Ovary (tissue), 3 donors: ENCODE data around the gene ARHGAP8.

Experiments used
- CTCF ChIP-seq, 3 donors: fragments of 450-650 bp in 2 of 3; fragments of 200-600 bp in 1 of 3; IDR thresholded peaks; one replicate each; pipeline versions ENCODE4 v1.5.1 to v1.8.0; 2016 to 2022; ENCODE audit warnings: antibody characterized with exemption in 3 of 3, mild to moderate bottlenecking in 1 of 3
- POLR2A ChIP-seq: fragments of 450-650 bp; IDR thresholded peaks from one replicate; pipeline ENCODE4 v1.6.1; 2017; ENCODE audit warnings: antibody characterized with exemption, mild to moderate bottlenecking, moderate library complexity
- donor health status: DM: no; HTN: no; CAD: no.

GRCh38 chr22:44707178-44707577 lies 45.2 kb upstream of the ARHGAP8 start:
- TF ChIP-seq CTCF (IDR thresholded peaks at IDR 0.05) = no peak
- TF ChIP-seq POLR2A = no peak
